Peyer's patch (tissue), 4 donors: ENCODE results near the gene BARX2. TPM values are rescaled to one million over a fixed set of nuclear protein-coding genes. Genes with fewer than 3 reads are reported as not detected.

Experiments used
- DNase-seq, 3 donors: peaks; one replicate each; pipeline ENCODE4 v3.0.0-alpha.2; 2017 to 2019
- H3K27ac ChIP-seq, 4 donors: fragments of 200-600 bp; sonication (generic); one replicate each; pipeline ENCODE4 v1.5.1; 2016 to 2019
- H3K27me3 ChIP-seq, 2 donors: fragments of 200-600 bp; sonication (generic); one replicate each; pipeline ENCODE4 v1.5.1; 2019
- H3K36me3 ChIP-seq, 3 donors: fragments of 200-600 bp; sonication (generic); one replicate each; pipeline ENCODE4 v1.5.1; 2016 to 2019
- H3K4me1 ChIP-seq, 4 donors: fragments of 200-600 bp; sonication (generic); one replicate each; pipeline ENCODE4 v1.5.1; 2016 to 2019
- H3K4me3 ChIP-seq, 4 donors: fragments of 200-600 bp; sonication (generic); 1 replicate in 3 of 4; 2 replicates in 1 of 4; pipeline ENCODE4 v1.5.1; 2016 to 2019; ENCODE audit warnings: mild to moderate bottlenecking in 1 of 4
- H3K9me3 ChIP-seq, 4 donors: fragments of 200-600 bp; sonication (generic); one replicate each; pipeline ENCODE4 v1.5.1; 2016 to 2019; ENCODE audit warnings: mild to moderate bottlenecking in 1 of 4
- POLR2A ChIP-seq, 2 donors: fragments of 450-650 bp; IDR thresholded peaks; one replicate each; pipeline ENCODE4 v1.5.1; 2017; ENCODE audit warnings: antibody characterized with exemption in 2 of 2, mild to moderate bottlenecking in 2 of 2, moderate library complexity in 2 of 2
- total RNA-seq, 4 donors: library from RNA; depleted of rRNA; stranded (reverse); fragments of >200 nt; gene quantifications; one replicate each; pipeline ENCODE4 v1.1.0, GENCODE V29; 2016
- TF ChIP-seq, protein P1 (sequence below), 6 experiments: fragments of 450-650 bp in 4 of 6; fragments of 200-600 bp in 2 of 6; sonication (generic) in 1 of 6; IDR thresholded peaks; one replicate each; pipeline ENCODE4 v1.5.1; 2017 to 2019; ENCODE audit warnings: antibody characterized with exemption in 6 of 6, mild to moderate bottlenecking in 3 of 6, moderate library complexity in 1 of 6

BARX2 gene
- total RNA-seq, 4 donors from 2014 or later = 1.7 to 19.8 (median 15.7) TPM

DNA sequence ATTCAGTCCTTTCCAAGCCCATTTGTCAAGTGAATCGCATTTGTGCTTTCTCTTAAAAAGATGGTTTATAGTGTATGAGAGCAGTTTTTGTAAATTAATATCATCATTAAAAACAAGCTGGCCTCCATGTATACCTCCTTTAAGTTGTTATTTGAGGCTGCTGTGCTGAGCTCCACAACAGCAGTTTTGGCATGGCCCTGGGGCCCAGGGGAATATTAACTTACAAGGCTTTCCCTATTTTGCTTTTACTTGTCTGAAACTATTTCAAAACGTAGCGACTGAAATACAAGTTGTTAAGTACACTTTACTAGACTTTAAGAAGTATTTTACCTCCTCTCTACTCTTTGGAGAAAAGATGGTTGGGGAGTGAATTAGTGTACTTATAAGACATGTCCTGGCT lies 4.9 kb upstream of the BARX2 start:
- TF ChIP-seq, protein P1, sequence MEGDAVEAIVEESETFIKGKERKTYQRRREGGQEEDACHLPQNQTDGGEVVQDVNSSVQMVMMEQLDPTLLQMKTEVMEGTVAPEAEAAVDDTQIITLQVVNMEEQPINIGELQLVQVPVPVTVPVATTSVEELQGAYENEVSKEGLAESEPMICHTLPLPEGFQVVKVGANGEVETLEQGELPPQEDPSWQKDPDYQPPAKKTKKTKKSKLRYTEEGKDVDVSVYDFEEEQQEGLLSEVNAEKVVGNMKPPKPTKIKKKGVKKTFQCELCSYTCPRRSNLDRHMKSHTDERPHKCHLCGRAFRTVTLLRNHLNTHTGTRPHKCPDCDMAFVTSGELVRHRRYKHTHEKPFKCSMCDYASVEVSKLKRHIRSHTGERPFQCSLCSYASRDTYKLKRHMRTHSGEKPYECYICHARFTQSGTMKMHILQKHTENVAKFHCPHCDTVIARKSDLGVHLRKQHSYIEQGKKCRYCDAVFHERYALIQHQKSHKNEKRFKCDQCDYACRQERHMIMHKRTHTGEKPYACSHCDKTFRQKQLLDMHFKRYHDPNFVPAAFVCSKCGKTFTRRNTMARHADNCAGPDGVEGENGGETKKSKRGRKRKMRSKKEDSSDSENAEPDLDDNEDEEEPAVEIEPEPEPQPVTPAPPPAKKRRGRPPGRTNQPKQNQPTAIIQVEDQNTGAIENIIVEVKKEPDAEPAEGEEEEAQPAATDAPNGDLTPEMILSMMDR (IDR thresholded peaks at IDR 0.05) = no peak
- no peak for TF ChIP-seq POLR2A (IDR thresholded peaks at IDR 0.05)
- peaks cover 0 to 37% (median 3%) of the 10 kb centered on the region in 4 donors for H3K4me1 ChIP-seq
- no peaks in the 10 kb centered on the region for H3K9me3 ChIP-seq
- H3K27ac ChIP-seq = no peak overlapping the region
- no peak for DNase-seq
- peaks cover 0 to 11% of the 10 kb centered on the region in 2 donors for H3K27me3 ChIP-seq
- no peaks in the 10 kb centered on the region for H3K36me3 ChIP-seq
- no peak overlapping the region for H3K4me3 ChIP-seq

DNA sequence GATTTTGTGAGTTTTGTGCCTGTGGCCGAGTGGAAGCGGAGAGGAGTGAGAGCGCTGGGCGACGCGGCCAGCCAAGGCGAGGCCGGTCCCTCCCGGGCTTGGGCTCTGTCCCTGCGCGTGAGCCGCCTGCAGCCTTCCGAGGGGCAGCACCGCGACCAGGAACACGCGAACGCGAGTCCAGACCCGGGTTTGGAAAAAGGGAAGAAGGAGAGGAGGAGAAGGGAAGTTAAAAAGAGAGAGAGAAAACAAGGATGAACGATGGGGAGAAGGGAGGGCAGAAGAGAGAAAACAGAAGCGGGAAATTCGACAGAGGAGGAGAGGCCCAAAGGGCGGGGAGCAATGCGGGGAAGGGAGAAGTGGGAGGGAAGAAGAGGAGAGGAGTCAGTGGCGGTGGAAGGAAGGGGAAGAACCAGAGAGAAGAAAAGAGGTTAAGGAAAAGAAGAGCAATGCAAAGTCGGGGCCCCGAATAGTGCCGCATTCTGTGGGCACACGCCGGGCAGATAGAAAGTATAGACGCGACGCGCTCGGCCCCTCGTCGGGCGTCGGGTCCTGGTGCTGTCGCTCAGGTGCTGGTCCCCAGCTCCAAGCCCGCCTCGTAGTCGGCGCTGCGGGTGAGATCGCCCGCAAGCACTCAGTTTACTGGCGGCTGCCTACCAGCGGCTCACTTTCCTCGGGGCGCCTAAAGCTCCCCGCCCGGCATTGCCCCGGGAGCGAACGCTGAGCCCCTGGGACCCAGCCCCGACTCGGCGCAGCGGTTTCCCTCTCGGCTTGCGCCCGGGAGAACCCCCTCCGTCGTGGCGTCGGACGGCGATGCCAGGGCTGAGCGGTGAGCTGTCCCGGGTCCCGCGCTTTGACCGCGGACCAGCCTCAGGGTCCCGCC lies 2.8 kb upstream of the BARX2 start:
- Histone ChIP-seq H3K27me3 (peaks cover 0 to 11% of the 10 kb centered on the region in 2 donors), H3K4me3 (peak overlapping the region in 3 of 4 donors; percentile 5 to 63 (median 45)), H3K4me1 (peaks cover 0 to 34% (median 3%) of the 10 kb centered on the region in 4 donors), H3K27ac (no peak overlapping the region), H3K9me3 (no peaks in the 10 kb centered on the region), H3K36me3 (no peaks in the 10 kb centered on the region)
- TF ChIP-seq POLR2A (IDR thresholded peaks at IDR 0.05) = no peak
- TF ChIP-seq, protein P1 (IDR thresholded peaks at IDR 0.05) = no peak
- DNase-seq = peak in 1 of 3 donors; percentile 56

DNA sequence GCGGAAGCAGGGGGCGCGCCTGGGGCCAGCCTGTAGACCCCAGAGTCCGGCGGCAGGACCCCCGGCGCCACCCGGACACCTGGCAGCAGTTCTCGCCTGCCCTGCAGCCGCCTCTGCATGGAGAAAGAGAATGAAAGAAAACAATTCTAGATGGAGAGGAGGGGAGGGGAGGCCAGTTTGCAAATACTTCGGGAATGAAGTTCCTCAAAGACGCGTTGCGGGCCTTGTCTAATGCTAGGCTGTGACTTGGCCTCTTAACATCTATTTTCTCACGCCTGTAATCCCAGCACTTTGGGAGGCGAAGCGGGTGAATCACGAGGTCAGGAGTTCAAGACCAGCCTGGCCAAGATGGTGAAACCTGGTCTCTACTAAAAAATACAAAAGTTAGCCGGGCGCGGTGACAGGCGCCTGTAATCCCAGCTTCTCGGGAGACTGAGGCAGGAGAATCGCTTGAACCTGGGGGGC lies 2.1 kb upstream of the BARX2 start:
- TF ChIP-seq, protein P1 (IDR thresholded peaks at IDR 0.05) = no peak
- no peak for TF ChIP-seq POLR2A (IDR thresholded peaks at IDR 0.05)
- H3K27me3 ChIP-seq = peaks cover 0 to 11% of the 10 kb centered on the region in 2 donors
- peak overlapping the region in 3 of 4 donors; percentile 5 to 65 (median 63) for H3K4me3 ChIP-seq
- H3K9me3 ChIP-seq = no peaks in the 10 kb centered on the region
- peak overlapping the region in 1 of 4 donors; percentile 95 for H3K27ac ChIP-seq
- DNase-seq = no peak
- H3K4me1 ChIP-seq = peaks cover 0 to 34% (median 3%) of the 10 kb centered on the region in 4 donors
- H3K36me3 ChIP-seq = no peaks in the 10 kb centered on the region

DNA sequence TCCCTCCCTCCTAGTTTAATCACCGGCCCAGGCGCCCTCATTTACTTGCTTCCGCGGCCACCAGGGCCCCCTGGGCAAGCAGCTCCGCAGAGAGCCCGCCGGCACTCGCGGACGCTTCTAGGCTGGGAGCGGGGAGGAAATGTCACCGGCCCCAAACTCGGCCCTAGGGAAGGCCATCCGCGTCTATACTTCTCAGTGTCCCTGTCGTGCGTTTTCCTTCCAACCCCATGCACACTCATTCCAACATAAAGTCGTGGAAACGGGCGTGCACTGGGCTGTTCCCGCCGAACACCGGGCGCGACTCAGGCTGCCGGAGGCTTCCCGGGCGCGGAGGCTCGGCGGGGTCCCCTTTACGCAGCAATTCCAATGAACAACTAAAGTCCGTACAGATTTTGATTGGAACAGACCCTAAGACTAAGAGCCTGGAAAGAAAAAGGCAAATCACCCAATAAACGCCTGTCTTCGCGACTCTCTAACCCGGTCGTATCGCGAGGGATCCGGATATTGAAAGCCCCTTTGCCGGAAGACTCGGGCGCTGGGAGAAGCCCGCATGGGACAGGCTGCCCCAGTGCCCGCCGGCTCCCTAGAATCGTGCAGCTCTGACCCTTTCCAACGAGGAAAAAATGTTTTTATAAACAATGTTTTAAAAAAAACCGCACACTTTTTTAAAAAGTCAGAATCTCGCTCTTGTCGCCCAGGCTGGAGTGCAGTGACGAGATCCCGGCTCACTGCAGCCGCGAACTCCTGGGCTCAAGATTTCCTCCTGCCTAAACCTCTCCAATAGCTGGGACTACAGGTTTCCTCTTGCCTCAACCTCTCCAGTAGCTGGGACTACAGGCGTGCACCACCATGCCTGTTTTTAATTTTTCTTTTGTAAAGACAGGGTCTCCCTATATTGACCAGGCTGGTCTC lies 1.3 kb upstream of the BARX2 start:
- DNase-seq = peak in 1 of 3 donors; percentile 66
- no peaks in the 10 kb centered on the region for H3K36me3 ChIP-seq
- H3K9me3 ChIP-seq = no peaks in the 10 kb centered on the region
- H3K27ac ChIP-seq = peak overlapping the region in 3 of 4 donors; percentile 67 to 95 (median 89)
- H3K4me1 ChIP-seq = peaks cover 0 to 30% (median 2%) of the 10 kb centered on the region in 4 donors
- peaks cover 0 to 11% of the 10 kb centered on the region in 2 donors for H3K27me3 ChIP-seq
- peak overlapping the region in 3 of 4 donors; percentile 34 to 65 (median 63) for H3K4me3 ChIP-seq
- peak in 1 of 2 donors; percentile 24 for TF ChIP-seq POLR2A (IDR thresholded peaks at IDR 0.05)
- TF ChIP-seq, protein P1 (IDR thresholded peaks at IDR 0.05) = peak in 1 of 6 experiments; percentile 24
